Right lobe of liver (tissue), 4 donors: ENCODE results near the gene TGM2.

Source experiments
- CTCF ChIP-seq, 4 donors: fragments of 200-600 bp in 3 of 4; fragments of 450-650 bp in 1 of 4; IDR thresholded peaks; one replicate each; pipeline versions ENCODE4 v1.5.1 to v1.8.0; 2016 to 2022; ENCODE audit warnings: antibody characterized with exemption in 4 of 4, mild to moderate bottlenecking in 2 of 4
- POLR2A ChIP-seq: fragments of 450-650 bp; IDR thresholded peaks from one replicate; pipeline ENCODE4 v1.6.1; 2017; ENCODE audit warnings: antibody characterized with exemption, mild to moderate bottlenecking
- donor health status: DM: no; HTN: no; CAD: no.
- donor health status: DM: no; HTN: no; CAD: no.
- donor health status: DM: no; HTN: yes; CAD: no.

- no peak for TF ChIP-seq CTCF (IDR thresholded peaks at IDR 0.05)
- no peak for TF ChIP-seq POLR2A
Measured at GRCh38 chr20:38092260-38092857, 72.7 kb downstream of the TGM2 start.
